ENCODE results near the gene MKI67.
"Not testable (repeated sequence)": the region's sequence is repeated elsewhere in the genome, so short reads cannot be mapped to it uniquely, and the experiment has no call there.

The MKI67 gene

DNA sequence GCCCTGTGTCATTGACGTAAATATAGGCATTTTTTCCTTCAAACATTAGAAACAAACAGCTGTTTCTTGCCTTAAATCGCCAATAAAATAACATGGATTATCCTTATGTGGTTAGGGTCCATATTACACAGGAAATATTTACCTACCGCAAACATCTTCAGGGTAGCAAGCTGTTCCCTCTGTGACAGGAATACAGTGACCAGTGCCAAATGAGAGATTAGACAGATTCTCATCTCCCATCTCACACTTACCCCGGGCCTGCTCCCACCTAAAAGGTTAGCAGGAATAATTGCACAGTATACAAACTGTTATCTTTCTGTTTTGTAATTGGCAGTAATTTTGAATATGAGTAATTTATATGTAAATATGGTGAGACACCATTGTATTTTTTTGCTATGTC, 16.5 kb downstream of the MKI67 start:
- DNase-seq (ENCODE audit: low read depth in 2 of 2, low spot score in 1 of 2): no peak

DNA sequence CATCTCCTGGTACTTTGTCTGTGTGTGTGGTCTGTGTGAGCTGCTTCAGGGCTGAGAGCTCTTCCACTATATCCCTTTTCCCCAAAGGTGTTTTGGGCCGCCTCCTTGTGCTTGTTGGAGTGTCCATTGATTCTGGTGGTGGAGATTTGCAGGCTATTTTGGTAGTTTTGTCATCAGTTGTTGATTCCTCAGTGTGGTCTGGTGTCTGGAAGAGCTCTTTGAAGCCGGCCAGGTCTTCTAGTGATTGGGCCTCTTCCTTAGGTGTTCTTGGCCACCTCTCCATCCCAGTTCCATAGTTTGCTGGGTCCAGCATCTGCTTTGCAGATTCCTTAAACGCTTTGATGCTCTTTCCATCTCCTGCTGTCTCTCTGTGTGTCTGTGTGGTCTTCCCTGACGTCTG, 20.8 kb downstream of the MKI67 start:
- no peak for DNase-seq (ENCODE audit: low read depth in 2 of 2, low spot score in 1 of 2)

DNA sequence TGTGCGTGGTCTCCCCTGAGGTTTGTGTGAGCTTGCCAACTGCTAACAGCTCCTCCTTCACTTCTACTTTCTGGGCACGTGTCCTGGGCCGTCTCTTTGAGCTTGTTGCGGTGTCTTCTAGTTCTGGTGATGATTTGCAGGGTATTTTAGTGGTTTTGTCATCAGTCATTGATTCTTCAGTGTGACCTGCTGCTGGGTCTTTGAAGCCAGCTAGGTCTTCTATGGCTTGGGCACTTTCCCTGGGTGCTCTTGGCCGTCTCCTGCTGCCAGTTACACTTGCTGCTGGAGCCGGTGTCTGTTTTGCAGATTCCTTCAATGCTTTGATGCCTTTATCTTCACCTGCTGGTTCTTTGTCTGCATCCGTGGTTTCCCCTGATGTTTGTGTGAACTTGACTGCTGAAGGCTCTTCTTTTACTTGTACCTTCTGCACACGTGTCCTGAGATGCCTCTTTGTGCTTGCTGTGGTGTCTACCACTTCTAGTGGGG, 23.0 kb downstream of the MKI67 start:
- DNase-seq (ENCODE audit: low read depth in 2 of 2, low spot score in 1 of 2): no peak

DNA sequence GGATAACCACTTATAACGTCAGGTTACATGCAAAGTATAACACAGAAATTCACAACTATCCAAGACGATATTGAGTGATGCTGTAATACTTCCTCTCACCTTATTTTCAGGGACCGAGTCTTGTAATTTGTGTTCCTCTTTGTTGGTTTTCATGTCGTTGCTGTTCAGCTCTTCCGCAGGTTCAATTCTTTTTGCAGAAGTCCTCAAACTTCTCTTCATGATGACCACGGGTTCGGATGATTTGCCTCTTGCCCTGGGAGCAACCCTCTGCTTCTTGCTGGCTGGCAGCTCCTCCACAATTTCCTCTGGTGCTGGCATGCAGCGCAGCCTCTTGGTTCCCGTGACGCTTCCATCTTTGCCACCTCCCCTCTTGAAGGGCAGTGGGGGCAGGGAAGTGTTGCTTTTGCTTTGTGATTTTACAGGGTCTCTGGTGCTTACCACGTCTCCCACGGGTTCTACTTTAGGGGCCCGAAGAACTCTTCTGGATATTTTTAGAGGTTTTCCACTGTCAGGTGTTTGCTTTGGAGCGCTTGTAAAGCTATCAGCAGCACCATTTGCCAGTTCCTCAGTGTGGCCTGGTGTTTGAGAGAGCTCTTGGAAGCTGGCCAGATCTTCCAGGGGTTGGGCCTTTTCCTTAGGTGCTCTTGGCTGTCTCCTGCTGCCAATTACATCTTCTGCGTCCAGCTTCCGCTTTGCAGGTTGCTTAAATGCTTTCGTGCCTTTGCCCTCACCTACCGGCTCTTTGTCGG, 23.6 kb downstream of the MKI67 start:
- no peak for DNase-seq (ENCODE audit: low read depth in 2 of 2, low spot score in 1 of 2)

DNA sequence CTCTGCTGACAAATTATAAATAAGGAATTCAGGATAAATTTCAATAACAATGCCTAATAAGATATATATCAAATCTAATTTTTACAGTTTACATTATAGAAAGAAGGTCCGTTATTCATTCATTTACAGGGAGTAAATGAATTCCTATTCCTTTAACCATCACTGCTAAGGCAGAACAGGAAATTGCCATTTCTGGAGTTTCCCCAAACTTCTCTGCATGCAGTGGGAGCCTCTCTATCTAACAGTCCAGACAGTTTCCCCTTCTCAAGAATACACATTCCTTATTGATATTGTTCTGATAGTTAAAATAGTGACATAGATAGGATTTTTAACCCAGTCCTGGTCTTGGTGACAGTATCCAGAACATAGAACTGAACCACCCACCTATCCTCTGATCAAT, 24.3 kb downstream of the MKI67 start:
- DNase-seq (ENCODE audit: low read depth in 2 of 2, low spot score in 1 of 2): no peak

DNA sequence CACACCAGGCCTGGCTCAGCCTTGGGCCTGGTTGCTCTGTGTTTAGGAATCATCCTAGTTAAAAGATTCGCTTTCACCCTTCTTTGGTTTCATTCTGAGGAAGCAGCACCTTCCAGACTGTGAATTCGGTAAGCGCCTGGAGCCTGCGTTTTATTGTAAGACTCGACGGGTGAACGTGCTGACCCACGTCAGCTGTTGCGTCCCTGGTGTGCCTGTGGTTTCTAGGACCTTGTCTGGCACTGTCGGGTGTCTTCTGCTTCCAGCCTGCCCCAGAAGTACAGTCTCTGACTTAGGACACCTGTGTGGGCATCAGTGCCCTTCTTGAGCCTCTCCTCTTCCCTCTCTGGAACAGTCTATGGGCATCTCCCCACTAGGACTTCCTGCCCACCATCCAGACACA, 26.3 kb downstream of the MKI67 start:
- DNase-seq (ENCODE audit: low read depth in 2 of 2, low spot score in 1 of 2): no peak

DNA sequence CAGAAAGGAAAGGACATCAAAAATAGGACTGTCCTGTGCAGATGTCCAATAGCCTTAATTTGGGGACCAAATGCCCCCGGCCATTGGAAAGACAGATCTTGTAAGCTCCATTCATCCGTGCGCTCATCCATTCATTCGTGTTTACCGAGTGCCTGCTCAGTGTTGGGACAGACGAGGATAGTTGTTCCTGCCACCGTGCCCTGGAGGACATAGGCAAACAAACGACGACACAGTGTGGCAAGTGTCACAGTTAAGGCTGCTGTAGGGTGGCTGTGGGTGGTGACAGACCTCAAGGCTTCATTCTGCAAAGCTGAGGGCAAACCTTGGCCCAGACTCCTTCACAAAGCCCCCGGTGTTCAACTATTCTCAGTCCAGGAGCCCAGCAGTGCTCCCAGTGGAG, 27.6 kb downstream of the MKI67 start:
- DNase-seq (ENCODE audit: low read depth in 2 of 2, low spot score in 1 of 2): no peak

DNA sequence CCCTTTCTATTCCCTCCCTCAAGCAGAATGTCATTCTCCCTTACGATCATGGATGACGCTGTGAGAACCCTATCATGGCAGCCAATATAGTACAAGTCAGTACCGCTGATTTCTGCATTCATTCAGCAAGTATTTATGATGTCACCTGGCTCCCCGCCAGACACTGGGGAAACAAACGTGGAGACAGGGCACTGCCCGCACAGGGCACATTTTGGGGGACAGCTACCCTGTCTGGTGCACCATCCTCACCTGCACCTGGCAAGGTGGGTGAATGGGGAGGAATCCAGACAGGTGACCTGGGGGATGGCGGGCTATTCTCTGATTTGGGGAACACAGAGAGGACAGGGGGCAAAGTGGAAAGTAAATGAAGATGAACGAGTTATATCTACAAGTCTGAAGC, 28.4 kb downstream of the MKI67 start:
- DNase-seq (ENCODE audit: low read depth in 2 of 2, low spot score in 1 of 2): no peak

DNA sequence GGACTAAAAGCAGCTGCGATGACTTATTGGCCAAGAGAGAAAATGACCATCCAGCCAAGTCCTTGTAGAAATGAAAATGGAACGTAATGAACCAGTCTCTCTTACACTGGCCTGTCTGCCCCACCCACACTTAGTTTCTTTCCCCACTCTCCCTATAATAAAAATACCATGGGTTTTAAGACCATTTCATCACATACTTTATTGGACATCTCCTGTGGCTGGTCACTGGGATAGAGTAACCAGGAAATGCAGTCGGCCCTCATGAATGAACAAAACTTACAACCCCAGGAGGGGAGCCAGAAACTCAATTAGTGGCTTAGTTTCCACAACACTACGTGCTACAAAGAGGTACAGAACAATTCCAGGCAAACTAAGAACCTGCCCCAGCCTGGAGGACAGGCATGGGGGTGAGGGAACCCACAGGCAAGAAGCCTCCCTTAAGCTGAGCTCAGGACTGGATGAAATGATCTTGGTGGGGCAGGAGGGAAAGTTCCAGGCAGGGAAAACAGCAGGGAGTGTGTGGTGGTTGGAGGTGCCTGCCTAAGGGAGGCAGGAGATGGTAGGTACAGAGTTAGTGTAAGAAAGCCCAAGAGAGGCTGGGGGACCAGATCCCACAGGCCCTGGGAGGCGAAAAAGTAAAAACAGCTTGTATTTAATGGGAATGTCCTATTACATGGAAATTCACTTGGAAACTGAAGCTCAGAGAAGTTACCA, 29.6 kb downstream of the MKI67 start:
- DNase-seq (ENCODE audit: low read depth in 2 of 2, low spot score in 1 of 2): no peak

DNA sequence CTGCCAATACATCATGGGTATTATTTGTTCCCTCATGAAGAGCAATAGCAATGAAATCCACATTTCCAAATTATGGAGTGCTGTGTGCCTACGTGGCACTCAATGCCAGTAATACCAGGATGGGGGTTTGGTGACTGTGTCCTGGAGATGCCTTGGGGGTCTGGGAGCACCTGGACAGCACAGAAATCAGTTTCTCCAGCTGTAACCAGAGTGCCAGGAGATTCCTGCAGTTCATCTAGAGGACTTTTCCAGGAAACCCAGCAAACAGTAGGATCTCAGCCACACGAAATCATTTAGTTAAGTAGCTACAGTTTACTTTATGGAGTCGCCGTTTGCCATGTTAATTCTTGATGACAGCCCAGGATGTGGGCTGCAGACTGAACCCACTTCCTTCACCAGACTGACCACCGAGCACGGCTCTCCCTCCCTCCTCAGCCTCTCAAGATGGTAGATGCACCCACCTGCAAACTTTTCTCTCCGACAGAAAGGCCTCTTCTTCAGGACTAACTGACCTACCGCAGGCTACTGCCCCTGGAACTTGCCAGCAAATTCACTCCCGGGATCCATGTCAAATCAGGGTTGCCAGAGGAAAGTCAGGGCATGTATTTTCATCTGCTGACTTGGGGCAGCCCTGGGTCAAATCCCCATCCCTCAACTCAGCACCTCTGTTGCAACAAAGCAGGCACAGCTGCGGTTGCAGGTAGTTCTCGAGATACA, 30.3 kb downstream of the MKI67 start:
- DNase-seq (ENCODE audit: low read depth in 2 of 2, low spot score in 1 of 2): no peak

DNA sequence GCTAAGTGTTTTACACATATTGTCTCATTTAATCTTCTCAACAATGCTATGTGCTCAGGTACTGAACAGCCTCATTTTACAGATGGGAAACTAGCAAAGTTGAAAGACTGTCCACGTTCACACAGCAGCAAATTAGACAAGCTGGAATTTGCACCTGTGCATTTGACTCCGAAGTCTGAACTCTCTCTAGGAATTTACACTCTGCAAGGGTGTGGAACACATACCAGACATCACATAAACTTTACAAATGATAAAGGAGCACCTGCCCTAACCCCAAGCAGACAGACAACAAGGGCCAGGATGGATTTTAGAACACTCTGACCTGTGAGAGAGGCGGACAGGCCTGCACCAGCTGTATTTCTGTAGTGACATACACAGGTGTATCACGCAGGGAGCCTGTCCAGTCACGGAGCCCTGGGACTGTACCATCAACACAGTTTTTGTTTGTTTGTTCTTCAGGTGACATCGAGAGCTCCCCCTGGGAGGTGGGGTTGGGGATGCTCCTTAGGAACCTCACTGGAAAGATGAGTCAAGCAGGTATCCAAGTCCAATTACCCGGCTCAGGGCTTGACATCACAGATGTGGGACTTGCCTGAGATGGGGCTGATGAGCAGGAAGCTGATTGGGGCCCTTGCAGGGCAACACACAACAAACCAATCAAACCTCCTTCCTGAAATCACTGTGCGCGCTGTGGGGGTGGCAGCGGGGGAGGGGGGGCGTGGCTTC, 31.0 kb downstream of the MKI67 start:
- DNase-seq (ENCODE audit: low read depth in 2 of 2, low spot score in 1 of 2): peak in 1 of 2 donors; percentile 16

DNA sequence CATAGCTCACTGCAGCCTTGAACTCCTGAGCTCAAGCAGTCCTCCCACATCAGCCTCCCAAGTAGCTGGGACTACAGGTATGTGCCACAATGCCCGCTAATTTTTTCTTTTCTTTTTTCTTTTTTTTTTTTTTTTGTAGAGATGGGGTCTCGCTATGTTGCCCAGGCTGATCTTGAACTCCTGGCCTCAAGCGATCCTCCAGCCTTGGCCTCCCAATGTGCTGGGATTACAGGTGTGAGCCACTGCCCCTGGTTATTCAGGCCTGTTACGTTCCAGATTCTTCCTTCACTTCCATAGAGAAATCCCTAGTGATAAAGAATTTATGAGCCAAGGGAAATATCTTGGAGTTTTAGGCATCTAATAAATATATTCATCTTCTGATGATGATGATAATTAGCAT, 31.6 kb downstream of the MKI67 start:
- not testable (repeated sequence) for DNase-seq (ENCODE audit: low read depth in 2 of 2, low spot score in 1 of 2)

DNA sequence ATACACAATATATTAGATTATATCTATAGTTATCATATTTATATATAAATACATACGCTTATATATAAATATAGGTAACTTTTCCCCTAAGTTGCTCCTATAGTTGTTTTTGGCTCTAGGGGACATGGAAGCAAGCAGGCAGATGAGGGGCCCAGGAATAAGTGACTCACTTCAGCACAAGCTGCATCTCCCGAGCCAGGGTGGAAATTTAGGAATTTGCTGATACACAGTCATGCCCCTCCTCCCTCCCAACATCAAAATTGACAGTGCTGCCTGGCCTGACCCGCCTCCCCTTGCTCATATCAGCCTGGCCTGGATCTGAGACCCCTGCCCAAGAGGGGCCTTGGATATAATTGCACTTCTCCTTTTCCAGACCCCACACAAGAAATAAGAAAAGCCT, 33.8 kb downstream of the MKI67 start:
- no peak for DNase-seq (ENCODE audit: low read depth in 2 of 2, low spot score in 1 of 2)

DNA sequence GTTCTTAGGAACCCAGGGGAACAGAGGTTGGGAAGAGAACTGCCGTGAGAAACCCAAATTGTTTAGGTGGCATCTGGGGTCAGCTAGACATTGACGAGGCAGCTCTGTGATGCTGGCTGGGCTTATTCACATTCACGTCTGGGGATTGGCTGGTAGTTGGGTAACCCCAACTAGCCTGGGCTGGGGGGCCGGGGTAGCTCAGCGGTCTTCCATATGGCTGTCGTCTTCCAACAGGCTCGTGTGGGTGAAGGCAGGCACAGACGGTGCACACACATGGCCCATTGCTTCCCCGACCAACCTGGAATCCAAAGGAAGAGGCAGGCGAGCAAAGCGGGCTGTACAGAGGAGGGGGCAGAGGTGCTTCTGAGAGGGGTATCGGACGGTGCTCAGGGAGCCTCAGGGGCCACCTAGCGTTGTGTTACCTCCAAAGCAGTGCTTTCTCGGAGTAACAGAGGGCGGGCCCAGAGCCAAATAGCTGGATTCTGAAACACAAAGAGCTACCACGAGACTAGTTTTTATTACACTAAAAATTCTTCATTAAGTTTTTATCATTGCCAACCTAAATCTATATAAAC, 34.5 kb downstream of the MKI67 start:
- DNase-seq (ENCODE audit: low read depth in 2 of 2, low spot score in 1 of 2): no peak

DNA sequence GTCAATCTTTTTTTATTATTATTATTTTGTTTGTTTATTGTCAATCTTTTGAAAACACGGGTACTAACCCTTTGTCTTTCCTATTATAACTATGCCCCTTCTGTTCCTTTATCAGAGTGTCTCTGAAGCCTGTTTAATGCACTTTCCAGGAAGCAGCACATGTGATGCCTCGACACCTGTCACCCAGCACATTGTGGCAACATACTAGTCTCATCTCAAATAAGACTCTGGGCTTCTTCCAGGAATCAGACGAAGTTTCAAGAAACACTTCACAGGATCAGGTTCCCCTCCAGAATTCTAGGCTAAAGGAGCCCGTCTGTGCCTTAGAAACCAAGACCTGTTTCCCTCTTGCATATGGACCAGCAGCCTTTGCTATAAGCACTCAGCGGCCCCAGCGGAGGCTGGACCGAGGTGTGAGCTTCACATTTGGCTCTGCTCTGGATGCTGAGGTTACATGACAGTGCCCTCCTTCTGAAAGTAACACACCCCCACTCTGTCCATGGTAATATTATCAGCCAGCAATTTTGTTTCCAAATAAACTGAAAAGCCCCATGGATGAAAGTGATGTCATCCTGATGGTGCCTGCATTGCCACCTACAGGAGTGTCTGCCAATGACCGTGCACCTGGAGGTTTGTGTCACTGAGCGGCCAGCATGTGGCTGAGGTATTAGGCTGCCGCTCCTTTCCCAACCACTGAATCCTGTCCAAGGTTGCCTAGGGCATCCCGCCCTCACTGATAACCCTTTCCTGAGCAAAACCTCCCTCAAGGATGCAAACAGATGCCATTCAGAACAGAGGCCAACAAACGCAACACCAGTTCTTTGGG, 38.1 kb downstream of the MKI67 start:
- no peak for DNase-seq (ENCODE audit: low read depth in 2 of 2, low spot score in 1 of 2)

DNA sequence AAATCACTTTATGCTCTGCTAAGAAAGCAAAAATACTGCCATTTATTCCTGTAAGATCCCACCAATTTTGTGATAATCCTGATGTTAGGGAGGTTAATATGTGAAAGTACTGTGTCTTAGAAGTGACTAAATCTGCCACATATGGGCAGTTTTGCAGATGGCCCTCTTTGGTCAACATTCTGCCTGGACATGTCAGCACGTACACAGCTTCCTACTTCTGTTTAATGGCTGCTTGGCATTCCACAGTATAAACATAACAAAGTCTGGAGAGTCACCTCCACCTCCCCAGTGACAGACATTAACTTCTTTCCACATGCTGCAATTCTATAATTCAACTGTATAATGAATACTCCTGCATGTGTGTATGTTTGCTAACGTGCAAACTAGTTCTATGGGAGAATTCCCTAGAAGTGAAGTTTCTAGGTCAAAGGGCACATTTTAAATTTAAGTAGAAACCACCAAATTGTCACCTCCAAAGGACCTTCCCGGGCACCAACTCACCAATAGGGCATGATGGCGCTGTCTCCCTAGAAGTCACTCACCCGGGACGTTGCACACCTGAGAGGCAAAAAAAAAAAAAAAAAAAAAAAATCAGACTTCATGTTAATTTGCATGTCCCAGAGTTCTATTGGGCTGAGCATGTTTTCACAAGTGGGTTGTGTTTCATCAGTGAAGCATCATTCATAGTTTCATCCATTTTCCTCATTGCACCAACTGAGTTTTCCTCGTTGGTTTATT, 38.9 kb downstream of the MKI67 start:
- DNase-seq (ENCODE audit: low read depth in 2 of 2, low spot score in 1 of 2): no peak

DNA sequence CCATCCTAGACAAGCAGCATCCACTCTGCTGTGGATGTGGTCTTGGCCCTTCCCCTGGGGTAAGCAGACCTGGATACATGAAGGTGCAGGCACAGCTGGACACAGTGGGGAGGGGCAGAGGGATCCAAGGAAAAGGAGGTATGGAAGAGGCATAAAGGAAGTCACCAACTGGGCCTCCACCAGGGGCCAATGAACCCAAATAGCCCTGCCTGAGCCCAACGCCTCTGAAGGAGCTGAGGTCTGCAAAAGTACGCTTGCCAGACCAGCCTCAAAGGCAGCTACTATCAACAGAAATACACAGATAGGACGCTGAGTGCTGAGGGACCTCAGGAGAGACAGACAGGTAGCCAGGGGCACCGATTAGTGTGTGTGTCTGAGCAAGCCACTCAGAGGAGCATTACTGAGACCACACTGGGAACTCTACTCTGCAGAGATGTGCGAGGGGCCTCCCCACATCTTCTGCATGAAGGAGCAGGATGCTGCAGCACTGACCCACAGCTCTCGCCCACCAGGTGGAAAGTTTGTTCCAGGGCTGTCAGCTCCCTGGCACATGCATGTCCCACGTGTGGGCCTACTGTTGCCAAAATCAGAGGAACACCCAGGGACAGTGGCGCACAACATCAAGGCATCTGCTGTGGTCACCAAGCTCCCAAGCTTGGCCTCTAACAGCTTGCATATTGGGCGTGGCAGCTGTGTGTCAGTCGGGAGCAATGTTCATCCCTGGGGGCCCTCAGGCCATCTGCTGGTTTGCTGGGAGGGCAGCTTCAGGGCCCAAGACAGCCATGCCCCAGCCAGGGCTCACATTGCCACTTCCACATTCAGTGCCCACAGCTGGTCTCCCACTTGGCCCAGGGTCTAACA, 40.0 kb downstream of the MKI67 start:
- DNase-seq (ENCODE audit: low read depth in 2 of 2, low spot score in 1 of 2): no peak

DNA sequence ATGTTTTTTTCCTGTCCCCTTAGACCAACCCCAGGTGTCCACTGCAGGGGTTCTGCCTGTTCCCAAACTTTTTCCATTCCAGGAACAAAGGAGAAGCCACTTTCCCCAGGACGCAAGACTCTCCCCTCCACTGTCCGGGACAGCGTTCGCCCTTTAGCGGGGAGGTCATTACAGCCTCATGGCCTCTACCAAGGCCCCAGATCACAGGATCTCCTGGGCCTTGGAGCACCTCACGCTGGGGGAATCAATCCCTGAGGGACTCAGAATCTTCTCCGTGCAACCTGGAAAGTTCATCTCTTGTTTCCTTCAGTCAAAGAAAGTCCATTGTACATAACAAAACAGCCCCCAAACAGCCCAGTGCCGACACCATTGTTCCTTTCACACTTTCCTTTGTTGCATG, 41.2 kb downstream of the MKI67 start:
- DNase-seq (ENCODE audit: low read depth in 2 of 2, low spot score in 1 of 2): no peak

DNA sequence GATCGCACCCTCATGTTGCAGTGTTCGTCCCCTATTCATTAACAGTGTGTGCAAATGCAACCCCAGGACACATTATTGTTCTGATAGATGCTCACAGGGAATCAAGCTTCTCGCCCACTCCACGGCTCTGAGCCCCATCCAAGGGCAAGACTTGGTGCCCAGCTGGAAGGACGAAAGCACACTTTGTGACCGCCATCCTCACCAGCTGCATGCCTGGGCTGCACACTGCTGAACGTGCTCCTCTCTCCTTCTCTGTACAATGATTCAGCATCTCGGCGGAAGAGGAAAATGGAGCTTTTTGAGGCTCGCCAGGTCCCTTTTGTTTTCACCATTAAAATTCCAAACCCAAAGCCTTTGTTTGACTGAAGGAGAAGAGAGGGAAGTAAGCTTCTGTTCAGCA, 41.9 kb downstream of the MKI67 start:
- no peak for DNase-seq (ENCODE audit: low read depth in 2 of 2, low spot score in 1 of 2)
